Stimulated activated CD8-positive, alpha-beta memory T cell treated with anti-CD3 and anti-CD28 coated beads, Interleukin-4, amount 100 ng/mL, for 4 hours (primary cell): ENCODE results near the gene KCNMA1.

ENCODE experiments used
- DNase-seq, 2 donors: peaks; one replicate each; pipeline ENCODE4 v3.0.0-alpha.2; 2020; ENCODE audit warnings: low read depth in 2 of 2, low spot score in 1 of 2

Gene KCNMA1

GRCh38 chr10:77461636-77462296 lies 175.8 kb downstream of the KCNMA1 start:
- no peak for DNase-seq

GRCh38 chr10:77459905-77460304 lies 177.7 kb downstream of the KCNMA1 start:
- no peak for DNase-seq

GRCh38 chr10:77458986-77459590 lies 178.5 kb downstream of the KCNMA1 start:
- no peak for DNase-seq

GRCh38 chr10:77457721-77458120 lies 179.9 kb downstream of the KCNMA1 start:
- no peak for DNase-seq

GRCh38 chr10:77457266-77457665 lies 180.3 kb downstream of the KCNMA1 start:
- no peak for DNase-seq

- no peak for DNase-seq
Measured at GRCh38 chr10:77456414-77456813, 181.2 kb downstream of the KCNMA1 start.

- no peak for DNase-seq
Measured at GRCh38 chr10:77455561-77455960, 182.0 kb downstream of the KCNMA1 start.

GRCh38 chr10:77452952-77453564 lies 184.6 kb downstream of the KCNMA1 start:
- no peak for DNase-seq

- no peak for DNase-seq
Measured at GRCh38 chr10:77451886-77452285, 185.7 kb downstream of the KCNMA1 start.

GRCh38 chr10:77448226-77448625 lies 189.4 kb downstream of the KCNMA1 start:
- DNase-seq: no peak

- no peak for DNase-seq
Measured at GRCh38 chr10:77446700-77447099, 190.9 kb downstream of the KCNMA1 start.

- no peak for DNase-seq
Measured at GRCh38 chr10:77445547-77445946, 192.1 kb downstream of the KCNMA1 start.

GRCh38 chr10:77444041-77444440 lies 193.6 kb downstream of the KCNMA1 start:
- no peak for DNase-seq

GRCh38 chr10:77442699-77443189 lies 194.9 kb downstream of the KCNMA1 start:
- no peak for DNase-seq

GRCh38 chr10:77441353-77442166 lies 196.0 kb downstream of the KCNMA1 start:
- no peak for DNase-seq

GRCh38 chr10:77436257-77436975 lies 201.2 kb downstream of the KCNMA1 start:
- DNase-seq: no peak

- DNase-seq: no peak
Measured at GRCh38 chr10:77433546-77433945, 204.1 kb downstream of the KCNMA1 start.

GRCh38 chr10:77431980-77432797 lies 205.4 kb downstream of the KCNMA1 start:
- no peak for DNase-seq

GRCh38 chr10:77431209-77431611 lies 206.4 kb downstream of the KCNMA1 start:
- no peak for DNase-seq

- no peak for DNase-seq
Measured at GRCh38 chr10:77430530-77430929, 207.1 kb downstream of the KCNMA1 start.
